Measurements from ENCODE around the gene SLC47A1.

- peak; percentile 47; the same call in 1 of the 2 replicates for TF ChIP-seq ZNF600 (tag by site-specific recombination; IDR thresholded peaks at IDR 0.05)
- 0 out of 2 replicates have a peak, but pooled peaks have one; percentile 21 for TF ChIP-seq KLF16 (tag by site-specific recombination; IDR thresholded peaks at IDR 0.05)
- TF ChIP-seq CTCF (tag by site-specific recombination; IDR thresholded peaks at IDR 0.05) = peak; percentile 9; the same call in 1 of the 2 replicates
- TF ChIP-seq YY2 (tag by site-specific recombination; IDR thresholded peaks at IDR 0.05) = no peak
- no peak for TF ChIP-seq ZNF132 (tag by site-specific recombination; IDR thresholded peaks at IDR 0.05; ENCODE audit: borderline replicate concordance)
- TF ChIP-seq ZBTB26 (tag by site-specific recombination; optimal IDR thresholded peaks at IDR 0.05) = peak; percentile 95
- TF ChIP-seq ZBTB11 (tag by site-specific recombination; conservative IDR thresholded peaks at IDR 0.05; ENCODE audit: low read depth) = peak; percentile 45
- TF ChIP-seq PRDM6 (tag by site-specific recombination; IDR thresholded peaks at IDR 0.05) = no peak
- TF ChIP-seq ZNF433 (tag by site-specific recombination; IDR thresholded peaks at IDR 0.05; ENCODE audit: low read depth) = no peak
- TF ChIP-seq ELK4 (IDR thresholded peaks at IDR 0.05; ENCODE audit: borderline replicate concordance, low read depth, low read length) = no peak
- no peak for TF ChIP-seq ZNF670 (tag by site-specific recombination; IDR thresholded peaks at IDR 0.05; ENCODE audit: low read depth)
Measured at GRCh38 chr17:19533718-19534561, at the start of gene SLC47A1.

Data from HEK293 (cell line).